ENCODE data around the gene TNK2.

Gene TNK2

GRCh38 chr3:195897853-195898415 is 10.4 kb downstream of the TNK2 start:
- DNase-seq = no peak

- DNase-seq = no peak
Measured at GRCh38 chr3:195897081-195897852, 11.1 kb downstream of the TNK2 start.

- no peak for DNase-seq
Measured at GRCh38 chr3:195896361-195897080, 11.8 kb downstream of the TNK2 start.

GRCh38 chr3:195895861-195896360 is 12.4 kb downstream of the TNK2 start:
- peak; percentile 62 for DNase-seq

- peak; percentile 52 for DNase-seq
Measured at GRCh38 chr3:195895078-195895860, 13.1 kb downstream of the TNK2 start.

GRCh38 chr3:195893916-195894465 is 14.4 kb downstream of the TNK2 start:
- no peak for DNase-seq

- DNase-seq = no peak
Measured at GRCh38 chr3:195893516-195893915, 14.8 kb downstream of the TNK2 start.

- no peak for DNase-seq
Measured at GRCh38 chr3:195893044-195893395, 15.3 kb downstream of the TNK2 start.

- DNase-seq = no peak
Measured at GRCh38 chr3:195892105-195893043, 16.0 kb downstream of the TNK2 start.

- no peak for DNase-seq
Measured at GRCh38 chr3:195891431-195892104, 16.8 kb downstream of the TNK2 start.

- DNase-seq = no peak
Measured at GRCh38 chr3:195889870-195890295, 18.5 kb downstream of the TNK2 start.

- DNase-seq = no peak
Measured at GRCh38 chr3:195888981-195889869, 19.1 kb downstream of the TNK2 start.

GRCh38 chr3:195888311-195888761 is 20.0 kb downstream of the TNK2 start:
- DNase-seq = no peak

GRCh38 chr3:195887670-195888069 is 20.7 kb downstream of the TNK2 start:
- no peak for DNase-seq

GRCh38 chr3:195886181-195887141 is 21.9 kb downstream of the TNK2 start:
- DNase-seq = no peak

GRCh38 chr3:195885036-195885891 is 23.1 kb downstream of the TNK2 start:
- DNase-seq = no peak

- DNase-seq = no peak
Measured at GRCh38 chr3:195884691-195885035, 23.7 kb downstream of the TNK2 start.

- no peak for DNase-seq
Measured at GRCh38 chr3:195883801-195884200, 24.6 kb downstream of the TNK2 start.

All from activated CD8-positive, alpha-beta memory T cell treated with anti-CD3 and anti-CD28 coated beads, Interleukin-2, amount 50 U/mL, for 4 hours (primary cell).